Fibroblast of lung (primary cell): Measurements from ENCODE around the gene LGR4.

ENCODE experiments used
- EZH2 ChIP-seq: IDR thresholded peaks from 2 replicates; pipeline ENCODE4 v1.5.1; 2012; ENCODE audit warnings: low read length, control low read depth, mild to moderate bottlenecking; ENCODE audit errors: missing control alignments
- TF ChIP-seq, protein P1 (sequence below), 2 donors: IDR thresholded peaks in 1 of 2; conservative IDR thresholded peaks in 1 of 2; 1 replicate in 1 of 2; 2 replicates in 1 of 2; pipeline ENCODE4 v1.5.1; 2011 to 2012; ENCODE audit warnings: low read length in 2 of 2, control low read depth in 1 of 2, inconsistent platforms in 1 of 2, low read depth in 1 of 2, mild to moderate bottlenecking in 1 of 2

GRCh38 chr11:27506200-27507182, 33.9 kb upstream of the LGR4 start, which contains the start of gene LIN7C:
- TF ChIP-seq, protein P1, sequence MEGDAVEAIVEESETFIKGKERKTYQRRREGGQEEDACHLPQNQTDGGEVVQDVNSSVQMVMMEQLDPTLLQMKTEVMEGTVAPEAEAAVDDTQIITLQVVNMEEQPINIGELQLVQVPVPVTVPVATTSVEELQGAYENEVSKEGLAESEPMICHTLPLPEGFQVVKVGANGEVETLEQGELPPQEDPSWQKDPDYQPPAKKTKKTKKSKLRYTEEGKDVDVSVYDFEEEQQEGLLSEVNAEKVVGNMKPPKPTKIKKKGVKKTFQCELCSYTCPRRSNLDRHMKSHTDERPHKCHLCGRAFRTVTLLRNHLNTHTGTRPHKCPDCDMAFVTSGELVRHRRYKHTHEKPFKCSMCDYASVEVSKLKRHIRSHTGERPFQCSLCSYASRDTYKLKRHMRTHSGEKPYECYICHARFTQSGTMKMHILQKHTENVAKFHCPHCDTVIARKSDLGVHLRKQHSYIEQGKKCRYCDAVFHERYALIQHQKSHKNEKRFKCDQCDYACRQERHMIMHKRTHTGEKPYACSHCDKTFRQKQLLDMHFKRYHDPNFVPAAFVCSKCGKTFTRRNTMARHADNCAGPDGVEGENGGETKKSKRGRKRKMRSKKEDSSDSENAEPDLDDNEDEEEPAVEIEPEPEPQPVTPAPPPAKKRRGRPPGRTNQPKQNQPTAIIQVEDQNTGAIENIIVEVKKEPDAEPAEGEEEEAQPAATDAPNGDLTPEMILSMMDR (conservative IDR thresholded peaks at IDR 0.05 in 1 of 2, IDR thresholded peaks at IDR 0.05 in 1 of 2; ENCODE audit: low read depth in 1 of 2, low read length in 2 of 2) = no peak
- no peak for TF ChIP-seq EZH2
